GM23248 (cell line): ENCODE results near the gene SLC27A3.

ENCODE experiments used
- EZH2 ChIP-seq: fragments of 200-600 bp; sonication (generic); IDR thresholded peaks from 2 replicates; pipeline ENCODE4 v1.6.1; 2018; ENCODE audit warnings: antibody characterized with exemption, mild to moderate bottlenecking; ENCODE audit not compliant: insufficient read depth, poor library complexity, severe bottlenecking
- EZH2phosphoT487 ChIP-seq: fragments of 200-600 bp; sonication (generic); IDR thresholded peaks from 2 replicates; pipeline ENCODE4 v1.6.1; 2018; ENCODE audit warnings: antibody characterized with exemption, moderate library complexity, mild to moderate bottlenecking, low read depth; ENCODE audit not compliant: insufficient read depth

- TF ChIP-seq EZH2 (no peak), EZH2phosphoT487 (no peak)
Measured at GRCh38 chr1:153792631-153793041, 17.4 kb downstream of the SLC27A3 start.
